GM19463 (cell line): ENCODE data around the gene REEP6.

ENCODE experiments used
- ATAC-seq: cut with Tn5 transposase; IDR thresholded peaks from one replicate; pipeline ENCODE4 v1.9.1; 2021; ENCODE audit warnings: mild to moderate bottlenecking, moderate library complexity; ENCODE audit not compliant: unreplicated experiment

The REEP6 gene

DNA sequence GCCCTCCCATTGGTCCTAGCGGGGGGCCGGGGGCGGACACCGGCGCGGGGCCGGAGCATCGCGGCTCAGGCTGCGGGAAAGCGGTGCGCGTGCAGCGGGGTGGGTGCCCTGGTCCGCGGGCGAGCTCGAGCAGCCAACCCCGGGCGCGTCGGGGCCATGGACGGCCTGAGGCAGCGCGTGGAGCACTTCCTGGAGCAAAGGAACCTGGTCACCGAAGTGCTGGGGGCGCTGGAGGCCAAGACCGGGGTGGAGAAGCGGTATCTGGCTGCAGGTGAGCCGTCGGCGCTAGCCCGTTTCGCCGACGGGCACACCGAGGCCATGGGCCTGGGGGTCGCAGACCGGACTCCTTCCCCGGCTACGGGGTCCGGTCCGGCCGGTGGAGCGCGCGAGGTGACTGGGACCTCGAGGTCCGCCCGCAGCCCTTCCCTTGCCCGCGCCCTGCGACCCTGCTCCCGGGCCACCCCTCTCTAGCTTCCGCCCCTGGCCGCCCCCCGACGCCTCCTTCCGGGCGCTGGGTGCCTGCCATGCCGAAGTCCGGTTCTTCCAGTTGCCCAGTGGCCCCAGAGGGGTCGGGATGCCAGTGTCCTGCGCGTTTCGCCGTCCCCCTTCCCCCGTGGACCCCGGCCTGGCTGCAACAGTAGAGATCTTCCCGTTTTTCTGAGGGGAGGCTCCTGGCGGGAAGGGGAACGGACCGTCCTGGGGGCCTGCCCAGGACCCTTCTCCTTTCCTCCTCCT is at the start of gene REEP6:
TSS of gene REEP6 (plus strand) at position 68 of the 735 bp plus-strand sequence. CDS start at position 157, 89 bp downstream.
- no peak for ATAC-seq

DNA sequence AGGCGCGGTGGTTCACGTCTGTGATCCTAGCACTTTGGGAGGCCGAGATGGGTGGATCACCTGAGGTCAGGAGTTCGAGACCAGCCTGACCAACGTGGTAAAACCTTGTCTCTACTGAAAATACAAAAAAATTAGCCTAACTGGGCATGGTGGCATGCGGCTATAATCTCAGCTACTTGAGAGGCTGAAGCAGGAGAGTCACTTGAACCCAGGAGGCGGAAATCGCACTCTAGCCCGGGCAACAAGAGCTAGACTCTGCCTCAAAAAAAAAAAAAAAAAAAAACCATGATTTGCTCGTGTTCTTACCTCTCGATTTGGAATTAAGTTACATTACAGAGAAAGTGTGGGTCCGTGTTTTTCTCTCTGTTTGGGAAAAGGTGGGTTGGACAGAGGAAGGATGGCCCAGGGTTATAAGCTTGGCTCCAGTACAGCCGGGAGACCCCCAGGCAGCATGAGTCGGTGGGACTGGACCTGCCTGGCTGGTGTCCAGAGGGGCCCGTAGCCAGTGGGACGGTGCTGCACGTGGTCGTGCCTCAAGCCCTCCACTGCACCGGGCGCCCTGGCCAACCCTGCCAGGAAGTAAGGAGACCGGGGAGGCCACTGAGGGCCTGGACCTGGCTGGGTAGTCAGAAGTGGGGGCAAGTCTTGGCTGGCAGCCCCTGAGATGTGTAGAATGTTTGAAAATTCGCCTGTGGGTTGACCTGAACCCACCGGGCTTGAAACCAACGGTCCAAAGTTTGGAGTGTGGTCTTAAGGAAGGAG is 49.1 kb upstream of the REEP6 start:
- ATAC-seq: no peak

DNA sequence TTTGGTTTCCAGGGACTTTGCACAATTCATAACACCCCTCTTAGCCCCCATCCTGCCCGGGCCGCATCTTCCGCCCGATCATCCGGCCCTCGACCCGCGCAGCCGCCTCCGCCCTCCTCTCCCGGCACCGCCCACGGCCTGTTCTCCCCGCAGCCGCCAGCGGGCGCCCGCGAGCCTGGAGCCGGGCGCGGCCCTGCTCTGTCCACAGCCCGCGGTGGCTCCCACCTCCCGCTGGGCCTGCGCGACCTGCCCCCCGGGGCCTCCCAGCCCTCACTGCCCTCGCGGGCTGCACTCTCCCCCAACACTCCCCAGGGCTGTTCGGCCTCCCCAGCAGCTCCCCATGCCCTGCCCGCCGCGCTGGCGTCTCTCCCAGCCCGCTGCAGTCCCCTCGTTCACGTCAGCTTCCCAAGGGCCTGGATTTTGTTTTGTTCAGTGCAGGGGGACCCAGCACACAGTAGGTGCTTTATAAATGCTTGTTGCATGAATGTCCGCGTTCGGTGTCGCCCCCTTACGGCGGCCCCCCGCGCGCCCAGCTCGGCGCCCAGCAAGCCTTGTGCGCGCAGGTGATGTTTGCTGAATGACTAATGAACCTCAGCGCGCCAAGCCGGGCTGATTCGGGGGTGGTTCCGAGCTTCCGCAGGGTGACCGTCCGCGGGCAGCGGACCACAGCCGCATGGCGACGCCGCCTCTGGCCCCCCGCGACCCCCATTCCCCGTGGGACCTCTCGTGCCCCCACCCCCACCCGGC is 45.6 kb upstream of the REEP6 start:
- peak; percentile 73 for ATAC-seq

DNA sequence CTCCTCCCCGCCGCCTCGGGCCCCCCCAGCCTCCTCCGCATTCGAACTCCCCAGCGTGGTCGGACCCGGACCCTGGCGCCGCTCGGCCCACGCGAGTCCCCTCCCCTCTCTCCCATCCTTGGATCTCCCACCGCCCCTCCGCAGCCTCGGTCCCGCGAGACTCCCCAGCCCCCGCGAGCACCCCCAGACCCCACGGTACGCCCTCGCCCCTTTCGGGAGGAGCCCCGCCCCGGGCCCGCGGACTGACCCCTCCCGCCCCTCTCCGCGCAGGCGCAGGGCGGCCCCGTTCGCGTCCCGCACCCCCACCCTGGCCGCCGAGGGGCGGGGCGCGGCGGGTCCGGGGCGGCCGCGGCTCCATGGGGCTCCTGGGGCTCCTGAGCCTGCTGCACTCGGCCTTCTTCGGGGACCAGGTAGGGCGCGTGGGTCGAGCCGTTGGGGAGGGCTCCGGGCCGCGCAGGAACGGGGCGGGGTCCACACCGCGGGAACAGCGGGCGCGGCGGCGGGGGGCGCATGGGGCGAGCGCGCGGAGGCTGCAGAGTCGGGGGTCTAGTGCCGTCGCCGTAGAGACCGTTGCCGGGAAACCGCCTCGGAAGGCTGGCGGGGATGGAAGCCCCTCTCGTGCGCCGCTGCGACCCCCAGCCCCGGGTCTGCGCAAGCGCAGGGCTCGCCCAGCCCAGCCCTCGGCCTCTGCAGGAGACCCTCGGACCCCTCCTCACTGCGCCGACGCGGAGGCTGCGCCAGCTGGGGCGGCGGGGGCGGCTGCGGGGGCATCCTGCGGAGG is 44.9 kb upstream of the REEP6 start:
- no peak for ATAC-seq

DNA sequence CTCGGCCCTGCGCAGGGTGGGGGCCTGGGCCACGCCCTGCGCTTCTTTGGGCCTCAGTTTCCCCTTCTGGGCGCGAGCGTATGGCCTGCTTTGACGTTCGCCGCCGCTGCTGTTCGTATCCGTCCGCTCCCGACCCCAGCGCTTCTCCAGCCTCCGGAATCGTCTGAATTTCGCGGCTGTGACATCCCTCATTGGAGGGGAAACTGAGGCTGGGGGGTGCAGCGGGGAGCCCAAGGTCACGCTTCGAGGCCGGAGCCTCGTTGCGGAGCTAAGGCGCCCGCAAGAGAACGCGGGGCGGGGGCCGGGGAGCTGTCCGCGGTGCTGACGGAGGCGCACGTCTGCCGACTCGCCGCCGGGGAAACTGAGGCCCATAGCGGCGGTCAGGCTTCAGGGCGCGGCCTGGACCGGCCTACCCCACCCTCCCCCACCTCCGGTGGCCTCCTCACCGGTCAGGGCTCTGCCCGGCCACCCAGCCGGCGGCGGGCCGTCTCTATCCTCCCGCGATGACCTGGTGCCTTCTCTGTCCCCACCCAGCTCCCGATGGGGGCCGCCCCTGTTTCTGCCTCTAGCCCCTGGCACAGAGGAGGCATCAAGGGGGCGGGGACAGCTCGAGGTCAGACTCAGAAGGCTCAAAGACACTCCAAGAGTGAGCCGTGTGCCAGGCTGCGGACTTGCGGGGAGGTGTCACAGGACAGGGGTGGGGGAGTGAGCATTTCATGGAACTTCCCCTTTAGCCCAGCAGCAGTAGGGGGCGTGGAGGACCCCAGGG is 44.1 kb upstream of the REEP6 start:
- no peak for ATAC-seq

DNA sequence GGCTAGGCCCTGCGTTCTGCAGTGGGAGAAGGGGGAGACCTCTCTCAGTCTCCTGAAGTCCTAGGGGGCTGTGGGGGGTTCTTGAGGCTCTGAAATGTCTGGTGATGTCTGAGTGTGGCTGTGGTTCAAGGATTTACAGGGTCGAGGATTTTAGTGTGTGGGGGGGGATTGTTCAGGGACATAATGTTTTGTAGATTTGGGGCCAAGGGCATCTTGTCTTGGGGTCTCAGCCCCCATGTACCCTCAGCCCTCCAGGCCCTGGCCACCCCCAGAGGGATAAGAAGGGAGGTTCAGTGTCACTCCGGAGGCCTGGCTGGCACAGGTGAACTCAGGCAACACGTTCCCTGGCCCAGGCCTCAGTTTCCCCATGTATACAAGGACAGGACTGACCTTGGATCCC is 43.5 kb upstream of the REEP6 start:
- no peak for ATAC-seq

DNA sequence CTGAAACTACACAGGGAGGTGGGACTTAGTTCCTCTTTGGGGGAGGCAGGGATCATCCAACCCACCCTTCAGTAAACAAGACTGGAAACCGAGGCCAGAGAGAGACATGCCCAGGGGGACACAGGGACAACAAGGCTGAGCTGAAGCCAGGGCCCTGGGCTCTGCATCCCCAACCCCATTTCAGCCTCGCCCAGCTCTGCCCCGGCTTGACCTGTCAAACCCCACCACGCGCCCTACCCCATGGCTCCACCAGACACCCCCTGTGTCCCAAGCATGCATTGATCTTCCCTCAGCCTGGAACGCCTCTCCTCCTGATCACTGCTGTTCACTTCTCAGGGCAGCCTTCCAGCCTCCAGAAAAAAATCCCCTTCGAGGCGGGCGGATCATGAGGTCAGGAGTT is 43.0 kb upstream of the REEP6 start:
- no peak for ATAC-seq

DNA sequence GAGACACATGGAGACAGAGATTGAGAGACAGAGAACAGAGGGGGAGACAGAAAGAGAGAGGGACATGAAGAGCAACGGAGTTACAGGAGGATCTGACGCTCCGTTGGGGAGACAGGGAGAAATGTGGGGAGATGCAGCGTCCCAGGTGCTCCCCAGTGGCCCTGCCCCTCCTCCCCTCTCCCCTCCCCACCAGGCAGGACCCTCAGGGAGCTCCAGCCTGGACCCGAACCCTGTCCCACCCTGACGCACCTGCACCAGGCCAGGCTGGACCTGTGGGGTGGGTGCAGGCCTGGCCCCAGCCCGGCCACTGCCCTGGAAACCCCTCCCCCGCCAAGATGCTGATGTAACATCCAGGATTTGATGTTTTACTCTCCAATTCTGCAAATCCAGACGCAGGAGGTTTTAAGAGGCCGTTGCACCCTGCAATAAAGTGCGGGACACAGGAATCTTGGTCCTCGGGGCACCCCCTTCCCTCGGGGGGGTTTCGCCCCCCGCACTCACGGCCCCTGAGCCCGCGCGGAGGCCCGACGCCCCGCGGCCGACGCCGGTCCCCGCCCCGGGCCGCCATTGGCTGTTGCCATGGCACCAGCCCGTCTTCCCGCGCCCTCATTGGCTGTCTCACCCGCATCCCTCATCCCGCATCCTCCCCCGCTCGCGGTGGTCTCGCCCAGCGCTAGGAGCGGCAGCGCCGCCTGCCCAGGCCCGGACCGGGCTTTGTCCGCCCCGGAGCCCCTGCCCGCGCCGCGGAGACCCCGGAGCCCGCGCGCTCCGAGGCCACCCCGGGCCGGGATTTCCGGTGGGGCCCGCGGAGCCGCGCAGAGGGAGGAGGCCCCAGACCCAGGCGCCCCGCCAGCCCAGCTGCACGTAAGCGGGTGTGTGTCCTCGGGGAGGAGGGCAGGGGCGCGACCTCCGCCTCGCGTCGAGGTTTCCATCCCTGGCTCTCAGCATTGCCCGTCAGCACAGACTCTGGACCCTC is 41.2 kb upstream of the REEP6 start, which contains the start of gene APC2:
TSS of gene APC2 (plus strand) at position 655 of the 976 bp plus-strand sequence. CDS start 2,881 bp downstream, outside the sequence.
- ATAC-seq: no peak

DNA sequence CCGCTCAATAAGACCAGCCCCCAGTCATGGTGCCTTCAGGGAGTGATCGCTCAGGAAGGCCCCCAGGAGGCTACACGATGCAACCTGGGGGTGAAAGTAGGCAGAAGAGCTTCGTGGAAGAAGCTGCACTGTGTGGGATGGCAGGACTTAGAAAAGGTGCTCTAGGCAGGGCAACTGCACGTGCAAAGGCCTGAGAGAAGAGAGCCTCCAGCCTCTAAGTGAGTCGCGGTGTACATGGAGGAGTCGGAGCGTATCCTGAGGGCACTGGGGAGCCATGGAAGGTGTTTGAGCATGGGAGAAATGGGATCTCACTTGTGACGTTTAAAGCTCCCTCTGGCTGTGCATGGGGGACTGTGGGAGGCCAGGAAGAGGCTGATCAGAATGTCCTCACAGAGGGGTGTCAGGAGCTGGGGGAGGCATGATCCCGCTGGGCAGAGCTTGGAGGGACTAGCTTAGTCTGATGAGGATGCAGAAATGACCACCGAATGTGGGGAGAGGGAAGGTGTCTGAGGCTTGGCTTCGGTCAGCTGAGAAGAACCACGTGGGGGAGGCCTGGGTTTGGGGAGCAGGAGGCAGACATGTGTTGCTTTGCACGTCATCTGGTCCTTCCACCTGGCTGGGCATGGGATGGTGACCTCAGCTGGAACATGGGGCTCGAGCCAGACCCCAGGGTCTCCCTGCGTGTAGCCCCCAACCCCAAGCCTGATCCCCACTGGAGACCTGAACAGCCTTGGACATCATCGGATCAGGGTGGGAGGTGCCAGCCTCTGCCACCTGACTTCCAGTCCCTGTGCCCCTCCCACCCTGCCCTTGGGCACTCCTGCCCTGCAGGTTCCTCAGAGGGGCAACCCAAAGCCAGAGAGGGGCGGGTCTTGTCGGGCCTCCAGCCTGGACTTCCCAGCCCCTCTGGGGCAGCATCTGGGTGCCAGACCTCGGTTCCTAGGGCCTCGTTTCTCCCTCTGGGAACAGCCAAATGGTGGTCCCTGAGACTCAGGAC is 39.9 kb upstream of the REEP6 start:
- ATAC-seq: no peak

DNA sequence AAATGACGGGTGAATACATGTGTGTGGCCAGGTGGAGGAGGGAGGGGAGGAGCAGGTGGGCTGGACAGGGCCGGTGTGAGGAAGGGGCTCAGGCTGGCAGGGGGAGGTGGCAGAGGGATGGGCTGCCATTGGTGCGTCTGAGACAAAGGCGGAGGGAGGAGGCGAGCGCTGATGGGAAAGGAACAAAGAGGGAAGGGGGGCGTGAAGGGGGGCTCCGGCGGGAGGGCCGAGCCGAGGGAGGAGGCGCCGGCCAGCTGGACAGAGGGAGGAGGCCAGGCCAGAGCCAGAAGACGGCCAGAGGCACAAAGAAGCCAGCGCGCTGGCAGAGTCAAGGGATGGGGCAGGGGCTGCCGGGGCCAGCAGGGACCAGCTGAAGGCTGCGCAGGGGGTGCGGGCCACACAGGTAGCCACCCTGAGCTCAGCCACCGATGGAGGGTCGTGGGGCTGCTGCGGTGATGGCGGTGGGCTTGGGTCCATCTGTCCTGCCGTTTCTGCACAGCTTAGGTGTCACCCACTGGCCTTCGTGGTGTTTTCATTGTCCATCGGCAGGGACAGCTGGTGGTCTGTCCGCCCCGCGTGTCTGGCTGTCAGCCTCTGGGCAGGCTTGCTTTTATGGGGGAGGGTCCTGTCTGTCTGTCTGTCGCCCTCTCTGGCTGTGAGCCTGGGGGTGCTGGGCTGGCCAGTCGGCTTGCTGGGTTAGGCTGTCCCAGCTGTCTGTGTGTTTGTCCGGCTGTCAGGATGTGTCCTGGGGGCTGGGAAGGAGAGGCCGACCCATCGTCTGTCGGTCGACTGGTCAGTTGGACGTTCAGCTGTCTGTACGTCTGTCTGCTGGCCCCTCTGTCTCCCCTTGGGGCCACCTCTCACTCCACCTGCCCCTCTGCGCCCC is 38.8 kb upstream of the REEP6 start:
- no peak for ATAC-seq

DNA sequence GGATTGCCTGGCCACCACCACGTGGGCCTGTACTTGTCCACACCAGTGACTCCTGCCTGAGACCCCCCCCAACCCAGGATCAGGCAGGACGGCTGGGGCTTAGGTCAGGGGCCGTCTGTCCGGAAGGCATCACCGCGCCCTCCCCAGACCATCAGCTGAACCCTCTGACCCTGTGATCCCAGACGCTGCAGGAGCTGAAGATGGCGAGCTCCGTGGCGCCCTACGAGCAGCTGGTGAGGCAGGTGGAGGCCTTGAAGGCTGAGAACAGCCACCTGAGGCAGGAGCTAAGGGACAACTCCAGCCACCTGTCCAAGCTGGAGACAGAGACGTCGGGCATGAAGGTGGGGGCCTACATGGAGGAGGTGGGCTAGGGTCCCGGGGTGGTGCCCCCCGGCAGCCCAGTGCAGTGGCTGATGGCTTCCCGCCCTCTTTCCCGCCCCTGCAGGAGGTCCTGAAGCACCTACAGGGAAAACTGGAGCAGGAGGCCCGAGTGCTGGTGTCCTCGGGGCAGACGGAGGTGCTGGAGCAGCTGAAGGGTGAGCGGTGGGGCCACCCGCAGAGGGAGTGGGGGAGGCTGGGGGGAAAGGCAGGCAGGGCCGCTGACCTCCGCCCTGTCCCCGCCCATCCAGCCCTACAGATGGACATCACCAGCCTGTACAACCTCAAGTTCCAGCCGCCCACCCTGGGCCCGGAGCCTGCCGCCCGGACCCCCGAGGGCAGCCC is 38.0 kb upstream of the REEP6 start:
- no peak for ATAC-seq

DNA sequence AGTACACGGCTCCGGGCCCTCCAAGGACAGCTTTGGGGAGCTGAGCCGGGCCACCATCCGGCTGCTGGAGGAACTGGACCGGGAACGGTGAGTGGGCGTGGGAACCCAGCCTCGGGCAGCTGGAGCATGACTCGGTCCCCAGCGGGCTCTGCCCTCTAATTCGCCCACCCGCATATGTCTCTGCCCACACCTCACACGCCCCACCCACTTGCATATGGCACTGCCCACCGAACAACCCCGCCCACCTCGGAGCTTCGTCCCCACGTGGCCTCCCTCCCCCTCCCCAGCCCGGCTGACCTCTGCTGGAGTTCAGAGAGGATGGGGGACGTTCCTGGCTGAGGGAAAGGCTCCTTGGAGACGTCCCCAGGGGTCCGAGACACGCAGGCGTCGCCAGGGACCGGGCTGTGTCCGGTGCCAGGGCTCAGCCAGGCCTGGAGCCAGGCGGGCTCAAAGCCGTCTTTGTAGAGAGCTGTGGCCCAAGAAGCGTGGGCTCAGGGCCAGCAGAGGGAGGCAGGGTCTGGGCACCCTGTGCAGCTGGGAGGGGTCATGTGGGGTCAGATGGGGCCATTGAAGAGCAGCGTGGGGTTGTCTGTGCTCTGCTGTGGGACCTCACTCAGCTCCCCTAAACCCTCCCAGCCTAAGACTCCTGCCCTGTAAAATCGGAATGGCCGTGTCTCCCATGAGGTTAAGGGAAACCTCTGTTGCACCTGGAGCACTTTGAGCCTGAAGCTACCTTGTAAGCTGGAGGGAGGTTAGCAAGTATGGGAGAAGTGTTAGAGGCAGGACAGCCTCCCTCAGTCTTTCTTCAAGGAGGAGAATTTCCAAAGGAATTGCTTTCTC is 37.2 kb upstream of the REEP6 start:
- ATAC-seq: no peak

DNA sequence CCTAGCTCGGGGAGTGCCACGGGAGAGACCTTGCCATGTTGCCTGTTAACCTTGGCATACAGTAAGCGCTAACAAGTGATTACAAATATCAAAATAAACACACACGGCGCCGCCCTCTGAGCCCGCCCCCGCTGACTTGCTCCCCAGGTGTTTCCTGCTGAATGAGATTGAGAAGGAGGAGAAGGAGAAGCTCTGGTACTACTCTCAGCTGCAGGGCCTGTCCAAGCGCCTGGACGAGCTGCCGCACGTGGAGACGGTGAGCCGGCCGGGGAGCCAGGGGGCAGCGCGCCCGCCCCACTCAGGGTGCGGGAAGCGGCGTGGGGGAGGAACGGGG is 36.0 kb upstream of the REEP6 start:
- ATAC-seq: no peak

DNA sequence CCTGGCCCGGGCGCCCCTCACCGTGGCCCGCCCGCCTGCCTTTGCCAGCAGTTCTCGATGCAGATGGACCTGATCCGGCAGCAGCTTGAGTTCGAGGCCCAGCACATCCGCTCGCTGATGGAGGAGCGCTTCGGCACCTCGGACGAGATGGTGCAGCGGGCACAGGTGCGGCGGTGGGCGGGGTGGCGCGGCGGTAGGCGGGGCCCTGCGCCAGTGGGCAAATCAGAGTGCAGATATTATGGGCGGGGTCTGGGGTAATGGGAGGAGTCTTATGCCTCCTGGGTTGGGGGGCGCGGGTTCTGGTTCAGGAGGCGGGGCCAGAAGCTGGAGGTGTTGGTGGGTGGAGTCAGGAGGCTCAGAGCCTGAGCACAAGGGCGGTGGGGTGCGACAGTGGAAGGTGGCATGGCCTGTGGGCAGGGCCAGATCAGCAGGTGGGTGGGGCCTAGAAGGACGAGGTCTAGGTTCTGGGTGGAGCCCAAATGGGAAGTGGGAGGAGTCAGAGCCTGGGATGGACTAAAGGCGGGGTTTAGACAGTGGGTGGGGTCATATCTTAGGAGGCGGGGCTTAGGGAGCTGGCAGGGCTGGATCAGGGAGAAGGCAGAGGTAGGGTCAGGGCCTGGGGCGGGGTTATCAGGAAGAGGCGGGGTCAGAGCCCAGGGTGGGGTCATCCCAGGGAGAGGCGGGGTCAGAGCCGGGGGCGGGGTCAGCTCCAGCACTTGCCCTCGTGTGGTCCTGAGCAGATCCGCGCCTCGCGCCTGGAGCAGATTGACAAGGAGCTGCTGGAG is 35.5 kb upstream of the REEP6 start:
- no peak for ATAC-seq
